Endothelial cell of umbilical vein (primary cell): ENCODE results near the gene ARHGAP22. TPM values are rescaled to one million over a fixed set of nuclear protein-coding genes. Genes with fewer than 3 reads are reported as not detected.

Source experiments
- BruUV-seq: library from RNA; stranded (reverse); fragments of 400-500 nt; replicated peaks from 2 replicates; lab custom pipeline; 2021; lab: Mats Ljungman, UMichigan
- CTCF ChIA-PET: fragments of 300-600, 350-600 bp; sonication (Branson Sonifier 250); formaldehyde crosslinking; loops from one replicate; lab custom pipeline; 2021; ENCODE audit warnings: antibody characterized with exemption, inconsistent platforms; lab: Charles Lee
- POLR2A ChIA-PET: fragments of 300-600, 350-600 bp; sonication (Branson Sonifier 250); formaldehyde crosslinking; loops from one replicate; lab custom pipeline; 2021; ENCODE audit warnings: antibody characterized with exemption, inconsistent platforms; lab: Charles Lee
- DNase-seq: peaks from one replicate; pipeline ENCODE4 v3.0.0-alpha.2; 2011; ENCODE audit warnings: low read depth, low spot score
- FAIRE-seq: peaks from 2 replicates; lab custom pipeline; 2011; peaks lifted over from hg19 to GRCh38; lab: Jason Lieb, UNC
- H2AFZ ChIP-seq: 2 replicates; pipeline ENCODE4 v1.6.0; 2012; ENCODE audit warnings: low read depth, low read length, control low read depth, inconsistent platforms
- H3K27ac ChIP-seq: 2 replicates; pipeline ENCODE4 v1.5.1; 2011; ENCODE audit warnings: low read depth, mild to moderate bottlenecking, control low read depth, low read length, moderate library complexity; ENCODE audit not compliant: insufficient read depth
- H3K27me3 ChIP-seq, 2 experiments: 2 replicates each; pipeline versions ENCODE4 v1.6.0 to v1.6.1; 2011; ENCODE audit warnings: low read length in 2 of 2, mixed read lengths in 1 of 2; ENCODE audit not compliant: control insufficient read depth in 2 of 2, insufficient read depth in 2 of 2
- H3K36me3 ChIP-seq, 2 experiments: 2 replicates in 1 of 2; 3 replicates in 1 of 2; pipeline ENCODE4 v1.5.1; 2011; ENCODE audit warnings: low read length in 2 of 2, mild to moderate bottlenecking in 1 of 2, moderate library complexity in 1 of 2; ENCODE audit not compliant: control insufficient read depth in 2 of 2, insufficient read depth in 2 of 2; ENCODE audit errors: extremely low read depth in 1 of 2
- H3K4me1 ChIP-seq: 3 replicates; pipeline ENCODE4 v1.5.1; 2011; ENCODE audit warnings: mild to moderate bottlenecking, low read length; ENCODE audit not compliant: control insufficient read depth, insufficient read depth; ENCODE audit errors: extremely low read depth
- H3K4me2 ChIP-seq: 2 replicates; pipeline ENCODE4 v1.6.1; 2011; ENCODE audit warnings: low read length, control low read depth, mixed read lengths; ENCODE audit not compliant: insufficient read depth
- H3K4me3 ChIP-seq, 3 experiments: fragments of 200-600 bp in 1 of 3; sonication (generic), shearing (Covaris generic) in 1 of 3; replicated peaks in 1 of 3; 2 replicates each; pipeline ENCODE4 v1.5.1; 2011 to 2016; ENCODE audit warnings: control low read depth in 3 of 3, low read length in 3 of 3, mild to moderate bottlenecking in 2 of 3, inconsistent platforms in 1 of 3, low read depth in 1 of 3, moderate library complexity in 1 of 3; ENCODE audit not compliant: insufficient read depth in 1 of 3
- H3K79me2 ChIP-seq: 2 replicates; pipeline ENCODE4 v1.6.0; 2012; ENCODE audit warnings: low read length, inconsistent platforms; ENCODE audit not compliant: control insufficient read depth, insufficient read depth
- H3K9ac ChIP-seq: replicated peaks from 2 replicates; pipeline ENCODE3; 2011; ENCODE audit warnings: low read length, control low read depth; ENCODE audit not compliant: insufficient read depth; ENCODE audit errors: extremely low read depth
- H3K9me1 ChIP-seq: replicated peaks from 3 replicates; pipeline ENCODE4 v1.6.0; 2011; ENCODE audit warnings: mild to moderate bottlenecking, low read length; ENCODE audit not compliant: control insufficient read depth, insufficient read depth; ENCODE audit errors: extremely low read depth
- H3K9me3 ChIP-seq: replicated peaks from 2 replicates; pipeline ENCODE4 v1.5.1; 2012; ENCODE audit warnings: low read length, inconsistent platforms; ENCODE audit not compliant: control insufficient read depth, insufficient read depth
- H4K20me1 ChIP-seq: replicated peaks from 2 replicates; pipeline ENCODE3; 2011; ENCODE audit warnings: mild to moderate bottlenecking, low read length; ENCODE audit not compliant: control insufficient read depth, insufficient read depth; ENCODE audit errors: extremely low read depth
- EZH2 ChIP-seq: IDR thresholded peaks from 2 replicates; pipeline ENCODE4 v1.6.1; 2012; ENCODE audit warnings: borderline replicate concordance, low read depth, mild to moderate bottlenecking, moderate library complexity, low read length, inconsistent platforms; ENCODE audit not compliant: severe bottlenecking
- FOS ChIP-seq: IDR thresholded peaks from 2 replicates; pipeline ENCODE4 v1.6.1; 2011; ENCODE audit warnings: mild to moderate bottlenecking, low read length, moderate library complexity, borderline replicate concordance; ENCODE audit not compliant: insufficient read depth
- GATA2 ChIP-seq: IDR thresholded peaks from 2 replicates; pipeline ENCODE4 v1.7.0; 2011; ENCODE audit warnings: low read depth, mild to moderate bottlenecking, moderate library complexity, mixed read lengths, low read length; ENCODE audit not compliant: insufficient read length, insufficient read depth
- JUN ChIP-seq: IDR thresholded peaks from 2 replicates; pipeline ENCODE4 v1.6.1; 2011; ENCODE audit warnings: borderline replicate concordance, low read depth; ENCODE audit not compliant: insufficient read length, insufficient read depth
- MAX ChIP-seq: IDR thresholded peaks from 2 replicates; pipeline ENCODE4 v1.6.1; 2011; ENCODE audit not compliant: insufficient read depth, insufficient read length
- MYC ChIP-seq: IDR thresholded peaks from one replicate; pipeline ENCODE4 v1.6.1; 2011; ENCODE audit warnings: mild to moderate bottlenecking, low read depth, low read length
- POLR2A ChIP-seq: IDR thresholded peaks from 2 replicates; pipeline ENCODE4 v1.6.1; 2012; ENCODE audit warnings: low read depth, mild to moderate bottlenecking, control low read depth, low read length
- POLR2AphosphoS5 ChIP-seq: IDR thresholded peaks from 2 replicates; pipeline ENCODE4 v1.6.1; 2012; ENCODE audit warnings: low read depth, mild to moderate bottlenecking, control low read depth, low read length, moderate library complexity; ENCODE audit not compliant: insufficient read depth
- dilution Hi-C: fragments of 300-500 bp; cut with MboI; formaldehyde crosslinking; loops from one replicate; pipeline ENCODE4 v1.15.0; 2019; ENCODE audit warnings: low sequenced_read_pairs; ENCODE audit not compliant: extremely low pct_ligation_motif_present
- intact Hi-C: fragments of 100-400 bp; cut with micrococcal nuclease; formaldehyde crosslinking; loops from one replicate; pipeline ENCODE4 v1.10.0; 2022
- polyA plus RNA-seq, 4 experiments: library from polyadenylated mRNA; depleted of rRNA in 3 of 4; stranded (reverse) in 3 of 4; unstranded in 1 of 4; fragments of >200 nt; gene quantifications; 2 replicates each; pipeline versions ENCODE4 v1.2.1 to v1.2.3, GENCODE V29; 2011 to 2012; ENCODE audit warnings: missing spikeins in 1 of 4
- total RNA-seq: library from RNA; stranded (reverse); gene quantifications from 2 replicates; pipeline ENCODE4 v1.2.3, GENCODE V29; 2021
- TF ChIP-seq, protein P1 (sequence below), 2 donors: IDR thresholded peaks; 1 replicate in 1 of 2; 2 replicates in 1 of 2; pipeline ENCODE4 v1.5.1; 2011; ENCODE audit warnings: low read length in 2 of 2, mild to moderate bottlenecking in 2 of 2, moderate library complexity in 2 of 2, control low read depth in 1 of 2, inconsistent platforms in 1 of 2, low read depth in 1 of 2; ENCODE audit not compliant: insufficient read depth in 1 of 2; ENCODE audit errors: extremely low read depth in 1 of 2

ARHGAP22 gene
- total and polyA plus RNA-seq, 2 donors (not counting 3 experiments of a cell fraction or from before 2014, with no cell fraction given): 8.6 to 50.3 TPM

DNA sequence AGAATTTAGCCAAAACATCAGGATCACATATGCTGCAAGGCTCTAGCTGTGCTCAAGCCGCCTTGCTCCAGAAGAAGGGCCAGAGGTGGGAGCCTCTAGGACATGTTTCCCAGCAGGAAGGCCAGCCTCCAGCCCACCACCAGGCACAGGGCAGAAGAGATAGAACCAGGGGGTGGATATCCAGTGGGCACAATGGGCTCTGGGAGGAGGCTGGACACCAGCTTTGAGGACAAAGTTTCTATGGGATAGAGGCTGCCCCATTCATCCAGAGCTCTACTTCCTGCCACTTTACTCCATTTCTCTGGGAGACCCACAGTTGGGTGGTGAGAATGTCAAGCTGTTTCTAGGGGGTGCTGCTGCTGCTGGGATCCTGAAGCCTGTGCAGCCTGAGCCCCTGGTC, 77.1 kb downstream of the ARHGAP22 start:
- Histone ChIP-seq H3K36me3 (no peaks in the 10 kb centered on the region), H3K79me2 (peaks cover 38% of the 10 kb centered on the region), H3K4me1 (peaks cover 33% of the 10 kb centered on the region), H3K9me3 (no peaks in the 10 kb centered on the region), H3K4me2 (no peak overlapping the region), H2AFZ (no peak overlapping the region), H3K4me3 (no peak overlapping the region), H3K27ac (no peak overlapping the region), H3K9ac (no peak overlapping the region), H3K9me1 (no peaks in the 10 kb centered on the region), H3K27me3 (no peaks in the 10 kb centered on the region), H4K20me1 (no peaks in the 10 kb centered on the region)
- TF ChIP-seq GATA2 (no peak), MAX (no peak), FOS (no peak), POLR2A (no peak), JUN (no peak), POLR2AphosphoS5 (no peak), MYC (no peak), EZH2 (no peak)
- TF ChIP-seq, protein P1, sequence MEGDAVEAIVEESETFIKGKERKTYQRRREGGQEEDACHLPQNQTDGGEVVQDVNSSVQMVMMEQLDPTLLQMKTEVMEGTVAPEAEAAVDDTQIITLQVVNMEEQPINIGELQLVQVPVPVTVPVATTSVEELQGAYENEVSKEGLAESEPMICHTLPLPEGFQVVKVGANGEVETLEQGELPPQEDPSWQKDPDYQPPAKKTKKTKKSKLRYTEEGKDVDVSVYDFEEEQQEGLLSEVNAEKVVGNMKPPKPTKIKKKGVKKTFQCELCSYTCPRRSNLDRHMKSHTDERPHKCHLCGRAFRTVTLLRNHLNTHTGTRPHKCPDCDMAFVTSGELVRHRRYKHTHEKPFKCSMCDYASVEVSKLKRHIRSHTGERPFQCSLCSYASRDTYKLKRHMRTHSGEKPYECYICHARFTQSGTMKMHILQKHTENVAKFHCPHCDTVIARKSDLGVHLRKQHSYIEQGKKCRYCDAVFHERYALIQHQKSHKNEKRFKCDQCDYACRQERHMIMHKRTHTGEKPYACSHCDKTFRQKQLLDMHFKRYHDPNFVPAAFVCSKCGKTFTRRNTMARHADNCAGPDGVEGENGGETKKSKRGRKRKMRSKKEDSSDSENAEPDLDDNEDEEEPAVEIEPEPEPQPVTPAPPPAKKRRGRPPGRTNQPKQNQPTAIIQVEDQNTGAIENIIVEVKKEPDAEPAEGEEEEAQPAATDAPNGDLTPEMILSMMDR (IDR thresholded peaks at IDR 0.05; ENCODE audit: extremely low read depth in 1 of 2, insufficient read depth in 1 of 2, low read depth in 1 of 2, low read length in 2 of 2): no peak
- DNase-seq (no peak), FAIRE-seq (no peak)
- intact Hi-C loops: loop anchor here (2.0 kb wide), 1 partner anchor 23 kb away; no protein-coding TSS in a partner anchor
- dilution Hi-C loops: no loop called here
- CTCF ChIA-PET: interaction anchor here (1.1 to 1.4 kb wide), 3 partner anchors 19 to 130 kb away, joined by 3 to 7 read pairs (median 4); no protein-coding TSS in a partner anchor
- POLR2A ChIA-PET: no interaction called here
- BruUV-seq: no TSS peak
